Activated naive CD4-positive, alpha-beta T cell treated with anti-CD3 and anti-CD28 coated beads, Interleukin-2, amount 10 ng/mL, durations not matched to agents 7 days and 5 days (primary cell): Measurements from ENCODE around the gene TMEM244.
A peak's percentile ranks its signal among the peaks of the same experiment; 100 is the strongest.

ENCODE experiments used
- CTCF ChIA-PET: fragments of 350-600 bp; sonication (Branson Sonifier 250); formaldehyde crosslinking; loops from one replicate; lab custom pipeline; 2021; ENCODE audit warnings: antibody characterized with exemption; lab: Charles Lee
- DNase-seq: peaks from one replicate; pipeline ENCODE4 v3.0.0-alpha.2; 2020
- H3K27ac Mint-ChIP-seq: one replicate; pipeline ENCODE4 v1.8.0; 2021; ENCODE audit warnings: mild to moderate bottlenecking, moderate library complexity, mixed read lengths
- H3K27me3 Mint-ChIP-seq: one replicate; pipeline ENCODE4 v1.8.0; 2021; ENCODE audit warnings: mild to moderate bottlenecking, mixed read lengths
- H3K36me3 Mint-ChIP-seq: one replicate; pipeline ENCODE4 v1.8.0; 2021; ENCODE audit warnings: mixed read lengths
- H3K4me1 Mint-ChIP-seq: one replicate; pipeline ENCODE4 v1.8.0; 2021; ENCODE audit warnings: mixed read lengths
- H3K4me3 Mint-ChIP-seq: one replicate; pipeline ENCODE4 v1.8.0; 2021; ENCODE audit warnings: mild to moderate bottlenecking, moderate library complexity, mixed read lengths
- H3K9me3 Mint-ChIP-seq: one replicate; pipeline ENCODE4 v1.8.0; 2021; ENCODE audit warnings: mixed read lengths

Gene TMEM244, protein sequence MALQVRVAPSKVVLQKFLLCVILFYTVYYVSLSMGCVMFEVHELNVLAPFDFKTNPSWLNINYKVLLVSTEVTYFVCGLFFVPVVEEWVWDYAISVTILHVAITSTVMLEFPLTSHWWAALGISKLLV

DNA sequence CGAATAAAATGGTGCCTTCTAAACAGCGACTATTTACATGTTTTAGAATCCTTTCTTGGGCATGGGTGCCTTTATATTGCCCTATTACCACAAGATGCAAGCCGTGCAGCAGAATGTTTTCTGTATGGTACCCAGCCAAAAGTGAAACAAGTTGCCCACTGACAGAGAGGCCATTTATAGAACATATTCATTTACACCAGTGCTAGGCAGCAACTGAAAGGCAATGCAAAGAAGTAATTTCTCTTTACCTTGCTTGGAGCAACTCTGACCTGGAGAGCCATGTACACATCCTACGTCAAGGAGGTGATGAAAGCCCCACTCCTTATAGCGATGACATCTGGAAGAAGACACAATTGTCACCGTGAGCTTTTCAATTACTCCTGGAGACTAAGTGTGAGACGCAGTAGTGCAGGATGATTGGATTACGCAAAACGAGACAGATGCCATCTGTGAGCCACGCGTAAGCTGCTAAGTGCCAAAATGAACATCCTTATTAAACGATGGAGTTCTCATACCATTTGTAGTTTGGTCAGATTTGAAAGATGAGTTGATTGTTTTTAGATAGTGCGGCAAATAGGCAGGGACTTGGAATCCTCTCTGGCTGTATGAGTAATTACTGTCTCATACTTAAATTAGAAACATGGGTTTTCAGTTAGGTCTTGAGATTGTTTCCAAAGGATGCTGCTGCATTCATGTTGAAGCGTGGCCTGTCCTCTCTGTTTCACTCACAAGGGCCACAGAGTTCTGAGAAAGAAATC, at the start of gene TMEM244:
Gene TMEM244 (minus strand): TSS at position 408 of the 758 bp plus-strand sequence. CDS start 127 bp downstream, at position 281.
- CTCF ChIA-PET, result interaction anchor here (1.5 kb wide), 1 partner anchor 11 kb away, joined by 3 read pairs; no protein-coding TSS in a partner anchor
- Mint-ChIP-seq H3K4me3 (peak within 1 kb of the TSS; percentile 66), H3K9me3 (no peaks in the 10 kb centered on the region), H3K27me3 (no peaks in the 10 kb centered on the region), H3K4me1 (peaks cover 9% of the 10 kb centered on the region), H3K27ac (peak within 1 kb of the TSS; percentile 42), H3K36me3 (no peaks in the 10 kb centered on the region)
- DNase-seq, result no peak

DNA sequence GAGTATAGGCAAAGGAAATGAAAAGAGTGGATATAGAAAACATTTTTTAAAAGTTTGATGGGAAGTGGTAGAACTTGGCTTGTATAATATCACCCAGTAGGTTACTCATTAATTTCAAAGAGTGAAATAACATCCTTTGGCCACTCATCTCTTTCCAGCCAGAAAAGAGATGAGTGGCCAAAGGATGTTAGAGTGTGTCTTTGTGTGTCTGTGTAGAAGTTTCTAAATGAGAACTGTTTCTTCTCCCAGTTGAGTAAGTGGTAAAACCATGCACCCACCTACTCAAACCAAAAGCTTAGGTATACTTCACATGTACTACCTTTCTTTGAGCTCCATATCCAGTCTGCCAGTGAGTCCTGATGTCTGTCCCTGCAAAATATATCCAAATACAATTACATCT, 47.7 kb upstream of the TMEM244 start:
- H3K36me3 Mint-ChIP-seq, result no peaks in the 10 kb centered on the region
- no peak for DNase-seq
- no peaks in the 10 kb centered on the region for H3K4me1 Mint-ChIP-seq
- H3K27ac Mint-ChIP-seq, result no peak overlapping the region
- H3K4me3 Mint-ChIP-seq, result no peak overlapping the region
- CTCF ChIA-PET, result no interaction called here
- no peaks in the 10 kb centered on the region for H3K9me3 Mint-ChIP-seq
- H3K27me3 Mint-ChIP-seq, result no peaks in the 10 kb centered on the region

DNA sequence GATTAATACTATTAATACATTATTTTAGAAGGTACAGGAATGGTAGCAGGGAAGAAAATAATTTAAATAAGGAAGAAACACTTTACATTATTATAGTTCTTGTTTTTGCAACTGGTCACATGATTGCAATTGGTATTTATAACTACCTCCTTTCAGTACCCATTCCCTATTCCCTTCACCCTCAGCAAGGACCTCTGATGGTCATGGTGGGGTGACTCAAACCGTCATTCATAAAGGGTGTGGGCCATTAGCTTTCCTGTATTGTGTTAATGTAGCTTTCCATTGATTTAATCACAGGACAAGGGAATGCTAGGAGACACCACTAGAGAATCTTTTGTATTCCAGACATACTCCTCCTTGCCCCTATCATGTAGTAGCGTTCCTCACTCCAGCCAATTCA, 47.2 kb upstream of the TMEM244 start:
- H3K4me1 Mint-ChIP-seq, result no peaks in the 10 kb centered on the region
- no peak for DNase-seq
- no peaks in the 10 kb centered on the region for H3K36me3 Mint-ChIP-seq
- no peak overlapping the region for H3K27ac Mint-ChIP-seq
- CTCF ChIA-PET, result no interaction called here
- H3K4me3 Mint-ChIP-seq, result no peak overlapping the region
- H3K27me3 Mint-ChIP-seq, result no peaks in the 10 kb centered on the region
- no peaks in the 10 kb centered on the region for H3K9me3 Mint-ChIP-seq

DNA sequence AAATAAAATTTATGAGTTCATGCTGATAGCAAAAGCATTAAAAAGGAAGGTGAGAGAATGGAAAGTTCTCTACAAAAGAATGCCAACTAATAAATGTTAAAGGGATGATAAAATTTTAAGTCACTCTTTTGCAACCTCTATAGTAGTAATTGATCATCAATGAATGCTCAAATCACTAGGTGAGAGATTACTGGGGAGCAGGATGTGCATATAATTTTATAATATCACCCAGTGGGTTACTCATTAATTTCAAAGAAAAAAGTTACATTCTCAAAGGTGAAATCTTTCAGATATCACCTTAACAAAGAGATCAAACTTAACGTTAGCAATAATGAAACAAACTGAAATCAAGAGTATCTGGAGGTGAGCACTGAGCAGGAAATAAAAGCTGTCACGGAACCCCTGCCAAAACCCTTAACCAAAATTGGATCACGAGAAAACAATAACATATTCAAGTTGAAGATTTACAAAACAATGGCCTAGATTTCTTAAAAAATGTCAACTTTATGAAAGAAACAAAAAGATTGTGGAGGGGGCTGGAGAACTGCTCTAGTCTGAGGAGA, 45.5 kb upstream of the TMEM244 start:
- Mint-ChIP-seq H3K36me3 (no peaks in the 10 kb centered on the region), H3K27ac (no peak overlapping the region), H3K4me3 (no peak overlapping the region), H3K27me3 (peaks cover 1% of the 10 kb centered on the region), H3K4me1 (no peaks in the 10 kb centered on the region), H3K9me3 (no peaks in the 10 kb centered on the region)
- CTCF ChIA-PET, result no interaction called here
- DNase-seq, result no peak

DNA sequence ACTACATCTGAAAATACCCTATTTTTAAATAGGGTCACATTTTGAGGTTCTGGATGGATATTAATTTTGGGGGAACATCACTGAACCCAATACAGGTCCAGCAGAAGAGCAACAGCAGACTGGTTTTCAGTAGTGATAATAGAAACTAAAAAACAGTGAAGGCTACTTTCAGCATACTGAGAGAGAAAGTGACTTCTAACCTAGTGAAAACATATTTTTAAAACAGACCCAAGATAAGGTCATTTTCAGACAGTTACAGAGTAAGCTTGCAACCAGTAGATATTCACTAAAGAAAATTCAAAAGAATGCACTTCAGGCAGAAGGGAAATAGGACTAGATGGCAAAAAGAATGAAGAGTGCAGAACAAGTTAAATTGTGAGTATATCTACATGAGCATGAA, 42.0 kb upstream of the TMEM244 start:
- Mint-ChIP-seq H3K36me3 (no peaks in the 10 kb centered on the region), H3K27me3 (peaks cover 6% of the 10 kb centered on the region), H3K4me3 (no peak overlapping the region), H3K4me1 (no peaks in the 10 kb centered on the region), H3K27ac (no peak overlapping the region), H3K9me3 (no peaks in the 10 kb centered on the region)
- CTCF ChIA-PET, result interaction anchor here (1.6 kb wide), 1 partner anchor 13 kb away, joined by 3 read pairs; no protein-coding TSS in a partner anchor
- DNase-seq, result no peak

GRCh38 chr6:129902681-129903080, 41.6 kb upstream of the TMEM244 start:
- no peak for DNase-seq
- CTCF ChIA-PET, result interaction anchor here (1.6 kb wide), 1 partner anchor 13 kb away, joined by 3 read pairs; no protein-coding TSS in a partner anchor
- Mint-ChIP-seq H3K27ac (no peak overlapping the region), H3K4me1 (no peaks in the 10 kb centered on the region), H3K4me3 (no peak overlapping the region), H3K36me3 (no peaks in the 10 kb centered on the region), H3K9me3 (no peaks in the 10 kb centered on the region), H3K27me3 (peaks cover 6% of the 10 kb centered on the region)

DNA sequence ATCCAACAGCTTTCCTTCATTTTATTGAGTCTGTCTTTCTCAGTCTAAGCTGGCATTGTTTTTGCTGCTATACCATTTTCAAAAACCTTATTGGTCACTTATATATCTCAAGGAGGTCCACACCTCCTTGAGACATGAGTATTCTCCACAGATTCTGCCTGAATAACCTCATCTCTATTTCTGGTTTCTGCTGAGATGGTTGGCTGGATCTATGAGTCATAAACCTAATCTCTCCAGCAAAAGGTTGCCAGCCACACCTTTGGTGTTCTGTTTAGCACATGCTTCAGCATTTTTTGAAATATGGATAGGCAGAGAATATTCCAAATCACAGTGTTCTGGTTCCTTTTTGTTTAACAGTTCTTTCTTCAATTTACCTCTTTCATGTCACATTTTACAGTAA, 40.8 kb upstream of the TMEM244 start:
- Mint-ChIP-seq H3K9me3 (no peaks in the 10 kb centered on the region), H3K4me3 (no peak overlapping the region), H3K4me1 (no peaks in the 10 kb centered on the region), H3K36me3 (no peaks in the 10 kb centered on the region), H3K27me3 (peaks cover 6% of the 10 kb centered on the region), H3K27ac (no peak overlapping the region)
- no peak for DNase-seq
- CTCF ChIA-PET, result interaction anchor here (1.6 kb wide), 1 partner anchor 12 kb away, joined by 3 read pairs; no protein-coding TSS in a partner anchor

DNA sequence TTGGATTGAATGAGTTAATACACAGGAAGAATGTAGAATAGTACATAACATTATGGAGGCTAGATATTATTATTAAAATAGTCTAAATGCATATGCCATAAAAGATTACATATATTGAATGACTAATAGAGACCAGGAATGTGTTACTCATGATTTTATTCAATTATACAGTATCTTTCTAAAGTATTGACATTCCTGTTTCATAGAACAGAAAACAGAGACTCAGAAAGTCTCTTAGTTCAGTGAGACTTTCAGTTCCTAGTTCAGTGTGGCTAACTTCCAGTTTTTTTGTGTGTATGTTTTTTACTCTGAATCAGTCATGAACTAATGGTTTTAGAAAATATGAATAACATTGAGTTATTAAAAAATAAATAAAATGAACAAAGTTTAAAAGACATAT, 34.6 kb upstream of the TMEM244 start:
- Mint-ChIP-seq H3K4me1 (no peaks in the 10 kb centered on the region), H3K9me3 (no peaks in the 10 kb centered on the region), H3K36me3 (no peaks in the 10 kb centered on the region), H3K27me3 (peaks cover 5% of the 10 kb centered on the region), H3K4me3 (no peak overlapping the region), H3K27ac (no peak overlapping the region)
- CTCF ChIA-PET, result interaction anchor here (1.1 kb wide), 1 partner anchor 127 kb away, joined by 3 read pairs; no protein-coding TSS in a partner anchor
- DNase-seq, result no peak

DNA sequence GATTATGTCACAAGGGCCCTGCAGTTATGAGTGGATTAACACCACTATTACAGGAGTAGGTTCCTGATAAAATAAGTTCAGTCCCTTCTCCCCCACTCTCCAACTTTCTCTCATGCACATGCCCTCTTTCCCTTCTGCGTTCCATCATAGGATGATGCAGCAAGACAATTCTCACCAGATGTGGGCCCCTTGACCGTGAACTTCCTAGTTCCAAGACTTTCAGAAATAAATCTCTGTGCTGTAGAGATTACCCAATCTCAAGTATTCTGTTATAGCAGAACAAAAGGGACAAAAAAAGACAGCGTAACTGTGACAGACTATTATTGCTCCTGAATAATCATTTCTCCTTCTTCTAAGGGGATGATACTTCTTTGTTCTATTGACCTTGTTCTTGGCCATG, 33.8 kb upstream of the TMEM244 start:
- Mint-ChIP-seq H3K27ac (no peak overlapping the region), H3K4me1 (no peaks in the 10 kb centered on the region), H3K9me3 (no peaks in the 10 kb centered on the region), H3K36me3 (no peaks in the 10 kb centered on the region), H3K4me3 (no peak overlapping the region), H3K27me3 (peaks cover 8% of the 10 kb centered on the region)
- no peak for DNase-seq
- CTCF ChIA-PET, result interaction anchor here (1.1 to 1.4 kb wide), 2 partner anchors 128 to 387 kb away, joined by 3 to 4 read pairs; no protein-coding TSS in a partner anchor

DNA sequence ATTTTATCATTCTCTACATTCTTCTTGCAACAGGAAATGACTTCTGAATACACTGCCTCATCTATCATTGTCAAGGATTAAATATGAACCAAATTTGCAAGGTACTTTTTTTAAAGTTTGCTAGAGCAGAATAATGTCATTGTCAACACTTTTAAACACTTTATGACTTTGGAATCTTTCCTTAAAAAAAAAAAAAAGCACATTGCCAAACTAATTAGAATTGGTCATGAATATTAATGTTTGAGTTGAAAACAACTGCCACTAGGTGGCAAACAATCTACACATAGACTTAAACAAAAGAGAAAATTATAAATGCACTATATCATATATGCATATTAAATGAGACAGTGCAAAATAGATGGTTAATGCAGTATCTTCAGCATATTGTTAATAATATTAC, 32.5 kb upstream of the TMEM244 start:
- CTCF ChIA-PET, result interaction anchor here (1.2 to 1.4 kb wide), 3 partner anchors 88 to 389 kb away, joined by 4 read pairs; no protein-coding TSS in a partner anchor
- Mint-ChIP-seq H3K4me1 (no peaks in the 10 kb centered on the region), H3K27ac (no peak overlapping the region), H3K36me3 (no peaks in the 10 kb centered on the region), H3K27me3 (peaks cover 8% of the 10 kb centered on the region), H3K4me3 (no peak overlapping the region), H3K9me3 (no peaks in the 10 kb centered on the region)
- no peak for DNase-seq

GRCh38 chr6:129890701-129891100, 29.6 kb upstream of the TMEM244 start:
- no peaks in the 10 kb centered on the region for H3K4me1 Mint-ChIP-seq
- H3K27me3 Mint-ChIP-seq, result peaks cover 3% of the 10 kb centered on the region
- CTCF ChIA-PET, result interaction anchor here (0.9 to 1.9 kb wide), 5 partner anchors 10 to 392 kb away, joined by 3 to 5 read pairs (median 3); no protein-coding TSS in a partner anchor
- H3K27ac Mint-ChIP-seq, result no peak overlapping the region
- no peak overlapping the region for H3K4me3 Mint-ChIP-seq
- no peaks in the 10 kb centered on the region for H3K9me3 Mint-ChIP-seq
- no peak for DNase-seq
- no peaks in the 10 kb centered on the region for H3K36me3 Mint-ChIP-seq

GRCh38 chr6:129890164-129890563, 29.0 kb upstream of the TMEM244 start:
- CTCF ChIA-PET, result interaction anchor here (0.9 to 1.9 kb wide), 6 partner anchors 10 to 392 kb away, joined by 3 to 6 read pairs (median 3); no protein-coding TSS in a partner anchor
- DNase-seq, result no peak
- Mint-ChIP-seq H3K36me3 (no peaks in the 10 kb centered on the region), H3K4me1 (no peaks in the 10 kb centered on the region), H3K4me3 (no peak overlapping the region), H3K27me3 (peaks cover 3% of the 10 kb centered on the region), H3K9me3 (no peaks in the 10 kb centered on the region), H3K27ac (no peak overlapping the region)

GRCh38 chr6:129889580-129889979, 28.5 kb upstream of the TMEM244 start:
- DNase-seq, result no peak
- Mint-ChIP-seq H3K27ac (no peak overlapping the region), H3K36me3 (no peaks in the 10 kb centered on the region), H3K9me3 (no peaks in the 10 kb centered on the region), H3K27me3 (peaks cover 3% of the 10 kb centered on the region), H3K4me3 (no peak overlapping the region), H3K4me1 (no peaks in the 10 kb centered on the region)
- CTCF ChIA-PET, result interaction anchor here (0.6 to 1.9 kb wide), 4 partner anchors 9 to 132 kb away, joined by 3 to 6 read pairs (median 4); no protein-coding TSS in a partner anchor
